Retinal pigment epithelial cell (primary cell): ENCODE data around the gene XIRP2.
"Not testable (repeated sequence)": the region's sequence is repeated elsewhere in the genome, so short reads cannot be mapped to it uniquely, and the experiment has no call there.

ENCODE experiments used
- DNase-seq: peaks from one replicate; pipeline ENCODE4 v3.0.0-alpha.2; 2010; ENCODE audit warnings: low read depth
- H3K4me3 ChIP-seq: 2 replicates; pipeline ENCODE4 v1.5.1; 2011; ENCODE audit warnings: mild to moderate bottlenecking, low read length, control low read depth, moderate library complexity
- CTCF ChIP-seq: conservative IDR thresholded peaks from 2 replicates; pipeline ENCODE4 v1.5.1; 2011; ENCODE audit warnings: low read depth, low read length, control low read depth, inconsistent platforms

The XIRP2 gene

DNA sequence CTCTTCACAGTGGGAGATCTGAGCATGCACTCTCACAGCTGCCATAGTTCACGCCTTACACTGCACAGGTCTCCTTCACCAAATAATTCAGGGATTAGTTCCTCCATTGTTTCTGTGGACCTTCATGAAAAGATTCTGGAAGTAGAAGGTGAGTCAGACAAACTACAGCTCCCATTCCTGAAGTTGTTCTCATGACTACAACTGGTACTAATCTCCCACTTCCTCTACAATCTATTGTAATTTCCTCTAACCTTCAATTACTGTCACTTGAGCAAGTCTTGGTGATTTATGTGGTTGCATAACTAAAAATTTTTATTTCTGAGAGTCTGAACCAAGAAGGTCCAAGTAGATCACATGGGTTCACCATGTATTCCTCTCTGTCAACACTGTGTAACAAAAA, 128.7 kb downstream of the XIRP2 start:
- no peak for DNase-seq
- H3K4me3 ChIP-seq, result no peak overlapping the region
- no peak for TF ChIP-seq CTCF

DNA sequence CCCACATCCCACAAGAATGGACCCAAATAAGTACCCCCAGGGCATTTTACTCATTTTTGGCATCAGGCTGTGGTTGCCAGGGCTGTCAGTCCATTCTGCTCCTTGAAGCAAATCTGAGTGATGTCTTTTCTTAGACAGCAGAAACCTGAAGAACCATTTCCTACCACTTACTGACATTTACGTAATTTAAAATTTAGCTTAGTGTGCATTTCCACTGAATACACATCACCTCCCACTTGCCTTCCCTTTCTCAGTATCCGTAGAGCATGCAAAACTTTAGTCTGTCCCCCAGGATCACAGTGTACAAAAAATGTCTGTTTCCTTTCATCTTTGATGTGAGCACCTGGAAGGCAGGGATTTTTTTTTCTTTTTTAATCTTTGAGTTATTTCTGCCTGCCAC, 130.3 kb downstream of the XIRP2 start:
- H3K4me3 ChIP-seq, result no peak overlapping the region
- no peak for TF ChIP-seq CTCF
- DNase-seq, result no peak

GRCh38 chr2:167028503-167028902, 140.2 kb downstream of the XIRP2 start:
- DNase-seq, result no peak
- no peak for TF ChIP-seq CTCF
- H3K4me3 ChIP-seq, result no peak overlapping the region

DNA sequence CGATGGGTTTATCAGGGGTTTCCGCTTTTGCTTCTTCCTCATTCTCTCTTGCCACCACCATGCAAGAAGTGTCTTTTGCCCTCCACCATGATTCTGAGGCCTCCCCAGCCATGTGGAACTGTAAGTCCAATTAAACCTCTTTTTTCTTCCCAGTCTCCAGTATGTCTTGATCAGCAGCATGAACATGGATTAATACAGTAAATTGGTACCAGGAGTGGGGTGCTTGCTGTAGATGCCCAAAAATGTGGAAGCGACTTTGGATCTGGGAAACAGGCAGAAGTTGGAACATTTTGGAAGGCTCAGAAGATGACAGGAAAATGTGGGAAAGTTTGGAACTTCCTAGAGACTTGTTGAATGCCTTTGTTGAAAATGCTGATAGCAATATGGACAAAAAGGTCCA, 146.7 kb downstream of the XIRP2 start:
- not testable (repeated sequence) for H3K4me3 ChIP-seq, DNase-seq

DNA sequence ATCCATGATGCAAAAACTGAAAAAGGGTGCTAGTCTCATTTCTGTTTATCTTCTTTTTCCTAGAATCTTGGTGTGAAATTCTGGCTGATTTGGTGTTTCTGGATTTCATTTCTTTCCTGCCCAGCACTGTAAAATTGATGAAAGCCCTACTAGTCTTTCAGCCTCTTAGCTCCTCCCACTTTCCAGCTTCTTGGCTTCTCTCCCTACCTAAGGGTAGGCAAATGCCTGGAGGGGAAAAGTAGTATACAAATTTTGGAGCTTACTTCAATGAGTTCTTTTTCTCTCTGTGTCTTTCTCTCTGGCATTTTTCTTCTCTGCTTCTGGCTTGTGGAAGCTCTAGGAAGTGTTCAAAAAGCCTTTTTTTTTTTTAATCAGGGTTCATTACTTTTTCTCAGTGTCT, 160.5 kb downstream of the XIRP2 start:
- TF ChIP-seq CTCF, result no peak
- no peak for DNase-seq
- H3K4me3 ChIP-seq, result no peak overlapping the region

DNA sequence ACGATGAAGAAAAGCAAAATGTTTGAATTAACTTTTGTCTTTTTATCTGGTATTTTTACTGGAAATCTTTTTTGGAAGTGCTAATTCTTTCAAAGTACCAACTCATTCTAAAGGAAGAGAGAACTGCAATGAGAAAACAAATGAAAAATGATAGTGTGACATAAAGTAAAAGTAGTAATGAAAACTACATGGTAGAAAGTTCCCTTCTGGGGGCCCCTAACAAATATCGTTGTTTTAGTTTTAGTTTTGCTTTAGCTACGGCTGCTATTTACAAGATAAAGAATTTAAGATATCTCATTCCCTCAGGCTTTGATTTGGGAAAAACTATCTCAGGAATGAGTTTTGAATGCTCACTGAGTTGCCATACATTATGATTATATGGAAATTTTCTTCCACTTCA, 161.4 kb downstream of the XIRP2 start:
- DNase-seq, result no peak
- no peak overlapping the region for H3K4me3 ChIP-seq
- TF ChIP-seq CTCF, result no peak

- no peak overlapping the region for H3K4me3 ChIP-seq
- DNase-seq, result peak; percentile 24
- no peak for TF ChIP-seq CTCF
These were observed 164.5 kb downstream of the XIRP2 start for GRCh38 chr2:167052825-167053224.

DNA sequence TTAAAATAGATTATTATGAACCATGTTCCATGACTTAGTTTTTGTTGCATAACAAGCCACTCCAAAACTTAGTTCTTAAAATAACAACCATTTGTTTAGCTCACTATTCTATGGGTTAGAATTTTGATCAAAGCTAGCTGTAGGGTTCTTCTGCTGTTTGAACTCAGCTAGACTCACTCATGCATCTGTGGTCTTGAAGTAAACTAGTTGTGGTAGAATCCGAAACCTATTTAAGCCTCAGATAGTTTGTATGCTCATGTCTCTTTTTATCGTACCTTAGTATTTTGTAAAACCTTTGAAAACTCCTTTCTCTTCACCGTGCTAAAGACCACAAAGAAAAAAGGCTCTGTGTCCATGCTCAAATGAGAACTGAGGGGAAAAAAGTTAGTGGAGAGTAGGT, 166.6 kb downstream of the XIRP2 start:
- no peak for DNase-seq
- H3K4me3 ChIP-seq, result no peak overlapping the region
- TF ChIP-seq CTCF, result no peak
